PC-3 (cell line): ENCODE data around the gene HENMT1.

Source experiments
- CTCF ChIP-seq: fragments of 300-600 bp; sonication (generic); conservative IDR thresholded peaks from 2 replicates; pipeline ENCODE4 v1.5.1; 2017; ENCODE audit warnings: antibody characterized with exemption, low read depth, mild to moderate bottlenecking, low read length
- EZH2 ChIP-seq: fragments of 300-600 bp; sonication (generic); IDR thresholded peaks from one replicate; pipeline ENCODE4 v1.6.1; 2017; ENCODE audit warnings: antibody characterized with exemption, mild to moderate bottlenecking, low read length; ENCODE audit not compliant: unreplicated experiment
- EZH2phosphoT487 ChIP-seq: fragments of 300-600 bp; sonication (generic); IDR thresholded peaks from 2 replicates; pipeline ENCODE4 v1.6.1; 2018; ENCODE audit warnings: mild to moderate bottlenecking, antibody characterized with exemption, low read length, borderline replicate concordance

GRCh38 chr1:108665771-108666170, 4.9 kb upstream of the HENMT1 start:
- TF ChIP-seq CTCF (no peak), EZH2 (no peak), EZH2phosphoT487 (no peak)
